H9 (cell line): Measurements from ENCODE around the gene TECRL. TPM values are rescaled to one million over a fixed set of nuclear protein-coding genes. Genes with fewer than 3 reads are reported as not detected.

Source experiments
- DNase-seq: peaks from one replicate; pipeline ENCODE4 v3.0.0-alpha.2; 2017
- H2AFZ ChIP-seq: one replicate; pipeline ENCODE4 v1.6.1; 2013; ENCODE audit warnings: mild to moderate bottlenecking, low read length, control low read depth, moderate library complexity
- H2AK5ac ChIP-seq: 2 replicates; pipeline ENCODE4 v1.6.1; 2013; ENCODE audit warnings: low read length, control low read depth, mixed read lengths; ENCODE audit not compliant: insufficient read length
- H2BK120ac ChIP-seq: one replicate; pipeline ENCODE4 v1.6.1; 2013; ENCODE audit warnings: low read depth, mild to moderate bottlenecking, low read length, control low read depth, inconsistent platforms; ENCODE audit not compliant: poor library complexity, severe bottlenecking
- H2BK12ac ChIP-seq: 2 replicates; pipeline ENCODE4 v1.6.1; 2013; ENCODE audit warnings: low read length, control low read depth, mixed read lengths, low read depth; ENCODE audit not compliant: insufficient read length
- H2BK15ac ChIP-seq: 2 replicates; pipeline ENCODE4 v1.6.1; 2013; ENCODE audit warnings: low read depth, low read length, control low read depth
- H2BK20ac ChIP-seq: one replicate; pipeline ENCODE4 v1.6.1; 2013; ENCODE audit warnings: low read depth, mild to moderate bottlenecking, low read length, control low read depth, inconsistent platforms; ENCODE audit not compliant: poor library complexity, severe bottlenecking
- H2BK5ac ChIP-seq: 2 replicates; pipeline ENCODE4 v1.6.1; 2013; ENCODE audit warnings: low read length, control low read depth, mixed read lengths; ENCODE audit not compliant: insufficient read length
- H3K14ac ChIP-seq: 2 replicates; pipeline ENCODE4 v1.6.1; 2013; ENCODE audit warnings: low read length, control low read depth; ENCODE audit not compliant: insufficient read depth
- H3K18ac ChIP-seq: 2 replicates; pipeline ENCODE4 v1.6.1; 2013; ENCODE audit warnings: low read depth, mild to moderate bottlenecking, mixed read lengths, low read length, control low read depth; ENCODE audit not compliant: insufficient read length
- H3K23ac ChIP-seq: 2 replicates; pipeline ENCODE4 v1.6.1; 2013; ENCODE audit warnings: low read length, control low read depth, mixed read lengths, low read depth; ENCODE audit not compliant: insufficient read length
- H3K23me2 ChIP-seq: 2 replicates; pipeline ENCODE4 v1.6.1; 2013; ENCODE audit warnings: low read depth, mild to moderate bottlenecking, mixed read lengths, low read length, control low read depth; ENCODE audit not compliant: insufficient read length, poor library complexity, severe bottlenecking
- H3K27ac ChIP-seq: 2 replicates; pipeline ENCODE4 v1.5.1; 2013; ENCODE audit warnings: low read length, control low read depth, mixed read lengths, low read depth; ENCODE audit not compliant: insufficient read length
- H3K27me3 ChIP-seq: 2 replicates; pipeline ENCODE4 v1.6.1; 2013; ENCODE audit warnings: low read length, control low read depth, inconsistent platforms; ENCODE audit not compliant: insufficient read depth
- H3K4ac ChIP-seq: 2 replicates; pipeline ENCODE4 v1.6.1; 2013; ENCODE audit warnings: low read depth, mild to moderate bottlenecking, control low read depth, inconsistent platforms, low read length, moderate library complexity
- H3K4me1 ChIP-seq: 2 replicates; pipeline ENCODE4 v1.6.1; 2013; ENCODE audit warnings: low read length, control low read depth, inconsistent platforms; ENCODE audit not compliant: insufficient read depth
- H3K4me2 ChIP-seq: 2 replicates; pipeline ENCODE4 v1.6.1; 2013; ENCODE audit warnings: low read length, control low read depth, mixed read lengths; ENCODE audit not compliant: insufficient read length, insufficient read depth
- H3K56ac ChIP-seq: 2 replicates; pipeline ENCODE4 v1.6.1; 2013; ENCODE audit warnings: low read depth, mild to moderate bottlenecking, mixed read lengths, low read length, control low read depth; ENCODE audit not compliant: insufficient read length
- H3K79me1 ChIP-seq: 2 replicates; pipeline ENCODE4 v1.6.1; 2013; ENCODE audit warnings: low read depth, mild to moderate bottlenecking, moderate library complexity, low read length, control low read depth, inconsistent platforms; ENCODE audit not compliant: insufficient read depth, poor library complexity, severe bottlenecking
- H3K79me2 ChIP-seq: 2 replicates; pipeline ENCODE4 v1.6.1; 2013; ENCODE audit warnings: low read length, control low read depth, inconsistent platforms; ENCODE audit not compliant: insufficient read depth
- H3K9ac ChIP-seq: 2 replicates; pipeline ENCODE4 v1.6.1; 2013; ENCODE audit warnings: low read length, control low read depth, mixed read lengths; ENCODE audit not compliant: insufficient read length; ENCODE audit errors: extremely low read depth
- H3K9me3 ChIP-seq: one replicate; pipeline ENCODE4 v1.6.1; 2013; ENCODE audit warnings: low read depth, low read length, inconsistent platforms; ENCODE audit not compliant: control insufficient read depth
- H3T11ph ChIP-seq: one replicate; pipeline ENCODE4 v1.6.1; 2013; ENCODE audit warnings: mild to moderate bottlenecking, low read length, control low read depth, inconsistent platforms
- H4K20me1 ChIP-seq: one replicate; pipeline ENCODE4 v1.6.1; 2013; ENCODE audit not compliant: control insufficient read depth, insufficient read length, insufficient read depth
- H4K5ac ChIP-seq: 2 replicates; pipeline ENCODE4 v1.6.1; 2013; ENCODE audit warnings: low read depth, mild to moderate bottlenecking, mixed read lengths, low read length, control low read depth; ENCODE audit not compliant: insufficient read length
- H4K8ac ChIP-seq: replicated peaks from 2 replicates; pipeline ENCODE4 v1.6.1; 2013; ENCODE audit warnings: low read length, control low read depth, mixed read lengths, low read depth; ENCODE audit not compliant: insufficient read length
- H4K91ac ChIP-seq: 2 replicates; pipeline ENCODE4 v1.6.1; 2013; ENCODE audit warnings: low read depth, mild to moderate bottlenecking, moderate library complexity, mixed read lengths, low read length, control low read depth; ENCODE audit not compliant: insufficient read length
- H3K27ac Mint-ChIP-seq, 3 experiments: 2 replicates in 2 of 3; 3 replicates in 1 of 3; pipeline ENCODE4 v1.8.0; 2020 to 2021; ENCODE audit warnings: mixed read lengths in 3 of 3, mild to moderate bottlenecking in 1 of 3, moderate library complexity in 1 of 3
- H3K27me3 Mint-ChIP-seq: 2 replicates; pipeline ENCODE4 v1.8.0; 2021; ENCODE audit warnings: low read depth, mild to moderate bottlenecking, moderate library complexity, mixed read lengths
- H3K36me3 Mint-ChIP-seq, 3 experiments: 2 replicates in 2 of 3; 3 replicates in 1 of 3; pipeline ENCODE4 v1.8.0; 2020 to 2021; ENCODE audit warnings: low read depth in 3 of 3, mixed read lengths in 3 of 3; ENCODE audit not compliant: insufficient read depth in 1 of 3
- H3K4me1 Mint-ChIP-seq, 2 experiments: 2 replicates each; pipeline ENCODE4 v1.8.0; 2020; ENCODE audit warnings: mixed read lengths in 2 of 2
- H3K4me3 Mint-ChIP-seq, 2 experiments: 2 replicates in 1 of 2; 3 replicates in 1 of 2; pipeline ENCODE4 v1.8.0; 2020 to 2021; ENCODE audit warnings: mild to moderate bottlenecking in 2 of 2, mixed read lengths in 2 of 2, moderate library complexity in 1 of 2
- H3K9me3 Mint-ChIP-seq, 2 experiments: 2 replicates in 1 of 2; 3 replicates in 1 of 2; pipeline ENCODE4 v1.8.0; 2020; ENCODE audit warnings: mild to moderate bottlenecking in 2 of 2, mixed read lengths in 2 of 2, moderate library complexity in 1 of 2
- WGBS: extraction: QIAGEN DNeasy Blood & Tissue Kit; methylation state at CpG from one replicate; pipeline ENCODE4 v1.1.7; 2013; ENCODE audit warnings: missing lambda C conversion rate, low lambda C conversion rate, mixed read lengths; ENCODE audit not compliant: insufficient read length; ENCODE audit errors: extremely low coverage; 5-methylcytosine and 5-hydroxymethylcytosine counted together
- total RNA-seq: library from RNA; stranded (reverse); gene quantifications from 2 replicates; pipeline ENCODE4 v1.2.1, GENCODE V29; 2021
- TF ChIP-seq, protein P1 (sequence below): fragments of 200-600 bp; sonication (generic); conservative IDR thresholded peaks from 3 replicates; pipeline ENCODE4 v1.8.0; 2021; ENCODE audit warnings: antibody characterized with exemption, mild to moderate bottlenecking

TECRL gene
- total RNA-seq, 1 experiment from 2014 or later: not detected

- no peaks in the 10 kb centered on the region for H3K27me3 Mint-ChIP-seq
- no peak overlapping the region for H3K23ac ChIP-seq
- H3K4me1 ChIP-seq: no peaks in the 10 kb centered on the region
- no peaks in the 10 kb centered on the region for H3K27me3 ChIP-seq
- no peak overlapping the region for H4K5ac ChIP-seq
- no peaks in the 10 kb centered on the region for H3K4me1 Mint-ChIP-seq
- no peak overlapping the region for H4K91ac ChIP-seq
- no peaks in the 10 kb centered on the region for H3K9me3 Mint-ChIP-seq
- no peaks in the 10 kb centered on the region for H3K23me2 ChIP-seq
- no peak for DNase-seq
- H3K4me3 Mint-ChIP-seq: no peak overlapping the region
- no peak overlapping the region for H3K27ac ChIP-seq
- no peak overlapping the region for H3K9ac ChIP-seq
- H3K79me2 ChIP-seq: no peaks in the 10 kb centered on the region
- H2AFZ ChIP-seq: no peak overlapping the region
- no peak overlapping the region for H2BK120ac ChIP-seq
- no peak overlapping the region for H3K4me2 ChIP-seq
- no peaks in the 10 kb centered on the region for H3K9me3 ChIP-seq
- no peak overlapping the region for H2AK5ac ChIP-seq
- H3K14ac ChIP-seq: no peak overlapping the region
- H4K20me1 ChIP-seq: no peaks in the 10 kb centered on the region
- no peak overlapping the region for H3K27ac Mint-ChIP-seq
- no CpG with 5 or more reads among the region's 1 CpG for WGBS
- no peak overlapping the region for H2BK12ac ChIP-seq
- H2BK5ac ChIP-seq: no peak overlapping the region
- H4K8ac ChIP-seq: no peak overlapping the region
- H3K79me1 ChIP-seq: no peaks in the 10 kb centered on the region
- H3K4ac ChIP-seq: no peak overlapping the region
- H3K56ac ChIP-seq: no peak overlapping the region
- TF ChIP-seq, protein P1, sequence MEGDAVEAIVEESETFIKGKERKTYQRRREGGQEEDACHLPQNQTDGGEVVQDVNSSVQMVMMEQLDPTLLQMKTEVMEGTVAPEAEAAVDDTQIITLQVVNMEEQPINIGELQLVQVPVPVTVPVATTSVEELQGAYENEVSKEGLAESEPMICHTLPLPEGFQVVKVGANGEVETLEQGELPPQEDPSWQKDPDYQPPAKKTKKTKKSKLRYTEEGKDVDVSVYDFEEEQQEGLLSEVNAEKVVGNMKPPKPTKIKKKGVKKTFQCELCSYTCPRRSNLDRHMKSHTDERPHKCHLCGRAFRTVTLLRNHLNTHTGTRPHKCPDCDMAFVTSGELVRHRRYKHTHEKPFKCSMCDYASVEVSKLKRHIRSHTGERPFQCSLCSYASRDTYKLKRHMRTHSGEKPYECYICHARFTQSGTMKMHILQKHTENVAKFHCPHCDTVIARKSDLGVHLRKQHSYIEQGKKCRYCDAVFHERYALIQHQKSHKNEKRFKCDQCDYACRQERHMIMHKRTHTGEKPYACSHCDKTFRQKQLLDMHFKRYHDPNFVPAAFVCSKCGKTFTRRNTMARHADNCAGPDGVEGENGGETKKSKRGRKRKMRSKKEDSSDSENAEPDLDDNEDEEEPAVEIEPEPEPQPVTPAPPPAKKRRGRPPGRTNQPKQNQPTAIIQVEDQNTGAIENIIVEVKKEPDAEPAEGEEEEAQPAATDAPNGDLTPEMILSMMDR: no peak
- H3K36me3 Mint-ChIP-seq: no peaks in the 10 kb centered on the region
- no peak overlapping the region for H2BK20ac ChIP-seq
- no peak overlapping the region for H3K18ac ChIP-seq
- H2BK15ac ChIP-seq: no peak overlapping the region
- H3T11ph ChIP-seq: no peak overlapping the region
These were observed 2.2 kb downstream of the TECRL start for GRCh38 chr4:64407000-64407399.
